ENCODE measurements around the gene EFCAB7.

GRCh38 chr1:63547621-63548294 lies 24.4 kb downstream of the EFCAB7 start:
- TF ChIP-seq CTCF (conservative IDR thresholded peaks at IDR 0.05; ENCODE audit: low read depth, low read length) (no peak), BHLHE40 (IDR thresholded peaks at IDR 0.05; ENCODE audit: low read depth, low read length) (no peak), USF2 (IDR thresholded peaks at IDR 0.05; ENCODE audit: low read depth, low read length) (no peak), MAFK (IDR thresholded peaks at IDR 0.05; ENCODE audit: low read depth, low read length) (no peak), POLR2A (IDR thresholded peaks at IDR 0.05; ENCODE audit: low read depth, low read length) (no peak), RFX5 (IDR thresholded peaks at IDR 0.05; ENCODE audit: low read depth, low read length) (no peak), RAD21 (IDR thresholded peaks at IDR 0.05; ENCODE audit: low read length) (no peak), CEBPB (IDR thresholded peaks at IDR 0.05; ENCODE audit: low read depth, low read length) (no peak), MXI1 (IDR thresholded peaks at IDR 0.05; ENCODE audit: borderline replicate concordance, low read depth, low read length) (no peak), MAZ (IDR thresholded peaks at IDR 0.05; ENCODE audit: borderline replicate concordance, low read depth, low read length) (no peak), ELK1 (IDR thresholded peaks at IDR 0.05; ENCODE audit: borderline replicate concordance, low read depth, low read length) (no peak), RCOR1 (IDR thresholded peaks at IDR 0.05; ENCODE audit: insufficient replicate concordance, low read length) (no peak)

All from IMR-90 (cell line).